SK-N-DZ (cell line): ENCODE measurements around the gene IGSF23.
"Not testable (repeated sequence)": the region's sequence is repeated elsewhere in the genome, so short reads cannot be mapped to it uniquely, and the experiment has no call there.

ENCODE experiments used
- DNase-seq: peaks from one replicate; pipeline ENCODE4 v3.0.0-alpha.2; 2015; ENCODE audit warnings: low spot score

IGSF23 gene

GRCh38 chr19:44587963-44588770 is 25.2 kb upstream of the IGSF23 start:
- no peak for DNase-seq

GRCh38 chr19:44588771-44589112 is 24.6 kb upstream of the IGSF23 start:
- no peak for DNase-seq

- DNase-seq, result no peak
Observed at GRCh38 chr19:44590245-44591059, 22.9 kb upstream of the IGSF23 start.

DNA sequence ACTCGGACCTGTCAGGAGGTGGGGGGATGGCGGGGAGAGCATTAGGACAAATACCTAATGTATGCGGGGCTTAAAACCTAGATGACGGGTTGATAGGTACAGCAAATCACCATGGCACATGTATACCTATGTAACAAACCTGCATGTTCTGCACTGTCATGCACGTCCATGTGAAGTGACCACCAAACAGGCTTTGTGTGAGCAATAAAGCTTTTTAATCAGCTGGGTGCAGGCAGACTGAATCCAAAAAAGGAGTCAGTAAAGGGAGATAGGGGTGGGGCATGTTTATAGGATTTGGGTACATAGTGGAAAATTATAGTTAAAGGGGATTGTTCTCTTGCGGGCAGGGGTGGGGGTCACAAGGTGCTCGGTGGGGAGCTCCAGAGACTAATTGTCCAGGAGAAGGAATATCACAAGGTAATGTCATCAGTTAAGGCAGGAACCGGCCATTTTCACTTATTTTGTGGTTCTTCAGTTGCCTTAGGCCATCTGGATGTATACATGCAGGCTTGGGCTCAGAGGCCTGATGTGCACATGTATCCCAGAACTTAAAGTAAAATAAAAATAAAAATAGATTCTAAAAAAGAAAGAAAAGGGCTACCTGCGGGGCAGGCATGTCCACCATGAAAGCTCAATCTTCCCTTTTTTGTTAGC is 21.9 kb upstream of the IGSF23 start:
- not testable (repeated sequence) for DNase-seq

- no peak for DNase-seq
Observed at GRCh38 chr19:44592451-44592890, 20.9 kb upstream of the IGSF23 start.

DNA sequence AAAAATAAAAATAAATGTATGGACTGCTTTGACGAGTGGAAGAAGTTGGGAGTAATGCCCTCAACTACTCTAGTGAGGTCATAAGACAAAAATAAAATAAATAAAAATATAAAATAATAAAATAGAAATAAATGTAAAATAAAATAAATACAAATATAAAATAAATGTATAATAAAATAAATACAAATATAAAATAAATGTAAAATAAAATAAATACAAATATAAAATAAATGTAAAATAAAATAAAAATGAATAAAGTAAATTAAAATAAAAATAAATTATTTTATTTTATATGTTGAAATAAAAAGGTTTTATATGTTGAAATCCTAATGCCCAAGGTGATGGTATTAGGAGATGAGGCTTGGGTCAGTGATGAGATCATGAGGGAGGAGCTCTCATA is 20.1 kb upstream of the IGSF23 start:
- DNase-seq, result no peak

GRCh38 chr19:44593866-44594266 is 19.5 kb upstream of the IGSF23 start:
- not testable (repeated sequence) for DNase-seq

DNA sequence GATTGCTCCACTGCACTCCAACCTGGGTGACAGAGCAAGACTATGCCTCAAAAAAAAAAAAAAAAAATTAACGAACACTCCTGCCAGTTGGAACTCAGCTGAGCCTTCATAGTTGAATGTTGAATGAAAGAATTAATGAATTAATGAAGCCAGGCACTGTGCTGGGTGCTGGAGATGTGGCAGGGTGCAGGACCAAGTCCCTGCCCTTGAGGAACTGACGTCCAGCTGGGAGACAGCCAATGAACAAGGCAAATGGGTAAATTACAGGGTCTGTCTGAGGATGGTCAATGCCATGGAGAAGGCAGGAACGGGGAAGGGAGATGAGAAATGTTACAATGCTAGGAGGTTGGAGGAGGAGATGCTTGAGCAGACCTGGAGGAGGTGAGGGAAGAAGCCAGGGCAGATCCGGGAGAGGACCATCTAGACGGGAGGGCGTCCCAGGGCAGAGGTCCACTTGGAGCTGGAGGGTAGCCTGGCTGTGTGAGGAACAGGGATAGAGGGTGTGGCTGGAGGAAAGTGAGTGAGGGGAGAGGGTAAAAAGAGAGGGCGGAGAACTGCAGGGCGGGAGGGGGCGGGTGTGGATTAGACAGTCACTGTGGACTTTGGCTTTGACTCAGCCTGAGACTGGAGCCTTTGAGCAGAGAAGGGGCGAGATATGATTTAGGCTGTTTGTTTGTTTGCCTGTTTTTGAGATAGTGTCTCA is 16.8 kb upstream of the IGSF23 start:
- DNase-seq, result no peak

- no peak for DNase-seq
Observed at GRCh38 chr19:44597131-44597491, 16.3 kb upstream of the IGSF23 start.

DNA sequence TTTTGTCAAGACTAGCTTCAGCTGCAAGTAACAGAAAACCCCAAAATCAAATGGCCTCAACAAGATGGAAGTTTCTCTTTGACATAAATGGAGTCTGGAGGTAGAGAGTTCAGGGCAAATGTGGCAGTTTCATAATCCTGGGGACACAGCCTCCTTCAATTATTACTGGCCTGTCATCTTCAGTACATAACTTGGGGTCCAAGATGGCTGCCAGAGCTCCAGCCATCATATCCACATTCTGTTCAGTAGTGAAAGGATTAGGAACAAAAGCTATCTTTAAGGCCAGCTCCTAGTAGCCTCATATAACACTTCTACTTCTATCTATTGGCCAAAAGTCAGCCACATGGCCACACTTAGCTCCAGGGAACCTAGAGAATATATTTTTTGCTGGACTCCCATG is 15.0 kb upstream of the IGSF23 start:
- no peak for DNase-seq

DNA sequence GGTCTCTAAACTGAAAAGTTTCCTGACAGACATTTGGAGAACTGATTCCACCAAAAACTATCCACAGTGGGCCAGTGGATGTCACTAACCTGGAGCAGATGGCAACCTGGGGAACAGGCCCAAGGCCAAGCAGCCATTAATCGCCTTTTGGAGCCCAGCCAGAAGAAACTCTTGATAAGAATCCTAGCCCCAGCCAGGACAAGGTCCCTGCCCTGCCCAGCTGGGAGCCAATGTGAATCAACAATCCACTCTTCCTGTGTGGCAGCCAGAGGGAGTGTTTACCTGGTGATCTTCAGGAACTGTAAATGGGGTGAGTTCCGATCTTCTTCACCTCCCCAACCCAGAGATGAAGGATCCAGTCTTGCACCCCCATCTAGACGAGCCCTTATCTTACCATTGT is 14.5 kb upstream of the IGSF23 start:
- no peak for DNase-seq

GRCh38 chr19:44600466-44600865 is 12.9 kb upstream of the IGSF23 start:
- no peak for DNase-seq

DNA sequence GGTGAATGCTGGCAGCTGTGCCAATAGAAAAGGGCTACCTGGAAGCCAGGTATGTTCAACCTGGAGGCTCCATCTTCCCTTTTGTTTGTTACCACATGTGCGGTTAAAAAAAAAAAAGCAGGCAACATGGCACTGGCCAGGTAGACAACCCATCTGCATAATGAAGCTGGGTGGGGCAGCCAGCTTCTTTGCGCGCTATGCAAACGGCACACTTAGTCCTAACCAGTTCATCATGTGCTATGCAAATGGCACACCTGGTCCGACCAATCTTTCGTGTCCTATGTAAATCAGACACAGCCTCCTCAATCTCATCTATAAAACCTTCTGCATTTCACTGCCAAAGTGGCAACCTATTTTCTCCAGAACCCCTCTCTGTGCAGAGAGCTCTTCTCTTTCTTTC is 11.3 kb upstream of the IGSF23 start:
- no peak for DNase-seq

DNA sequence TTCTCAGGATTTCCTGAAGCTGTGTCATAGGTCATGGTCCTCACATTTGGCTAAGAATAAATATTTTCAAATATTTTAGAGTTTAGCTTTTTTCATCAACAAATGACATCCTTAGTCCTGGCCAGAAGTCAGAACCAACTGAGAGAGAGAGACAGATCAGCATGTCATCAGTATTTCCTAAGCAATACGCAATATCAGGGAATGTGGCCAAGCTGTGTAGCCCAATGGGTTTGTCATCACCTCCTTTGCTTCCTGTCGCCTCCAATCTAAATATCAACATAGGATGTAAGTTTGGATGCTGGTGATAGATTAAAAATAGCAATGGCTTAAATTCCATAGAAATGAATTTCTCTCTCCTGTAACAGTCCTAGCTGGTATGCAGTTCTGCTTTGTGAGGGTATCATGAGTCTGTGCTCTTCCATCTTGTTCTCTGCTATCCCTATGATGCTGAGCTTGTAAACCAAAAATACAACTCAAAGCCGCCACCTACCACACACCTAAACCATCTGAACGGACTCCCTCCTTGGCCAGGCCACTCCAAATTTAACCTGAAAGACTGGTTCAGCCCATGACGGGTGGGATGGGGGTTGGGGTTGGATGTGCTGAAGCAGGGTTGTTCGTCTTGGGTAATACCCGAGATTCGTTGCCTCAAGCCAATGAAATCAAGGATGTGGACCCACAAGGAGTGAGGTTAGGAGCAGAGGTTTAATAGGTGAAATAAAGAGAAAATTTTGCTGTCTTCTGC is 10.0 kb upstream of the IGSF23 start:
- no peak for DNase-seq

DNA sequence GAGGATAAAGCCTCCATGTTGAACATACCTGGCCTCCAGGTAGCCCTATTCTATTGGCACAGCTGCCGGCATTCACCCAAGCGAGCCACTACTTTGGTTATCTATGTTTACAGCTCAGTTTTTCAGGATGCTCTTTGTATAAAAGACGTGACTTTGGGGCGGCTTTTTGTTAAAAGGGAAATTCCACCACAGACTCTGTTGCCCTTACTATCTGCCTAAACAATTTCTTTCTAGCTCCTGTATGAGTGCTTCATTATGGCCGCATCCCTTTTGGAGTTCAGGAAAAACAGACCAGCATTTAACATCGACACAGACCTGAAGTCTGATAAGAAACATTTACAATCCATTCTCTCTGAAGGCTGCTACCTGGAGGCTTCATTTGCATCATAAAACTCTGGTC is 9.1 kb upstream of the IGSF23 start:
- no peak for DNase-seq

GRCh38 chr19:44605547-44605946 is 7.8 kb upstream of the IGSF23 start:
- no peak for DNase-seq

DNA sequence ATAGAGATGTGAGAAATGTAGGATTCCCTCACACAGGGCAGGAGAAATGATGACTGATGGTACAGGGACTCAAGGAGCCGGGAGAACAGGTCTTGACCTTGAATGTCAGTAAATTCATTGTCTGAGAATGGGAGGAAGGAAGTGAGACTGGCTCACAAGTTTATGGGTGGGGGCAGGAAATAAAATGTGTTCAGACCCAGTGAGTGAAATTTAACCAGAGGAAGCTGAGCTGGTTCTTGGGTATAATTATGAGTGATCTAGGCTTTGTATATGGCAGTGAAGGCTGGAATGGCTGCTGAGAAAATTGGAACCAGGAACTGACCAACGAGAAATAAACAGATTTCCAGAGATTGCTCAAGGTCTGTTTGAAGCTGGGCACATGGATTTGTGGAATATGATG is 6.3 kb upstream of the IGSF23 start:
- no peak for DNase-seq

DNA sequence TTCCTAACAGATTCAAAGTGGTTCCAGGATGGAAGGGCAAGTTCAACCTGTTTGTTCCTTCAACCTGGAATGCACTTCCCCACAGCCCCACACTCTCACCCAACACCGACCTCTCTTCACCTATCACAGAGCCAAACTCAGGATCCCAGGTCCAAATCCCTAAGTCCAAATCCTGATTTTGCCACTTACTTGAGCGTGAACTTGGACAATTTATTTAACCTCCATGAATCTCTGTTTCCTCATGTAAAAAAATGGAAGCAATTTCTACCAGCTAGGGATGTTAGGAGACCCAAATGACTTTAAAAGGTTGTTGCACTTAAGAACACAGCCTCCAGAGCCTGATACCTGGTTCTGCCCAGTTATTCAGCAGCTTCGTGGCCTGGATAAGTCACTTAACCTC is 5.4 kb upstream of the IGSF23 start:
- no peak for DNase-seq

- no peak for DNase-seq
Observed at GRCh38 chr19:44608391-44608821, 5.0 kb upstream of the IGSF23 start.

DNA sequence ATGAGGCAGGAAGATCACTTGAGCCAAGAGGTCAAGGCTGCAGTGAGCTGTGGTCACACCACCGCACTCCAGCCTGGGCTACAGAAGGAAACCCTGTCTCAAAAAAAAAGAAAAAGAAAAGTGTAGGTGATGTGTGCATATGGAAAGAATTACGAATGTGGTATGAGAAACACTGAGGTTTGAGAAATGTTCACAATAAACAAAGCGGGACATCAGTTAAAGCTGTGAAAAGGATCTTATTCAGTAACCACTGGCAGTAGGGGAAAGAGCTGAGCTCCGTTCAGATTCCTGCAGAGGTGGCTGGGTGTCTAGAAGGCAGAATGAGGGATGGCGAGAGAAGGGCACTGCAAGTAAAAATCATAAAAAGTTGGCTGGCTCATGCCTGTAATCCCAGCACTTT is 4.1 kb upstream of the IGSF23 start:
- DNase-seq, result no peak

GRCh38 chr19:44610497-44610896 is 2.9 kb upstream of the IGSF23 start:
- DNase-seq, result not testable (repeated sequence)
